ENCODE results near the gene SDC3. TPM values are rescaled to one million over a fixed set of nuclear protein-coding genes. Genes with fewer than 3 reads are reported as not detected.

Gene SDC3
- total RNA-seq, 1 donor from 2014 or later = 51.9 TPM

DNA sequence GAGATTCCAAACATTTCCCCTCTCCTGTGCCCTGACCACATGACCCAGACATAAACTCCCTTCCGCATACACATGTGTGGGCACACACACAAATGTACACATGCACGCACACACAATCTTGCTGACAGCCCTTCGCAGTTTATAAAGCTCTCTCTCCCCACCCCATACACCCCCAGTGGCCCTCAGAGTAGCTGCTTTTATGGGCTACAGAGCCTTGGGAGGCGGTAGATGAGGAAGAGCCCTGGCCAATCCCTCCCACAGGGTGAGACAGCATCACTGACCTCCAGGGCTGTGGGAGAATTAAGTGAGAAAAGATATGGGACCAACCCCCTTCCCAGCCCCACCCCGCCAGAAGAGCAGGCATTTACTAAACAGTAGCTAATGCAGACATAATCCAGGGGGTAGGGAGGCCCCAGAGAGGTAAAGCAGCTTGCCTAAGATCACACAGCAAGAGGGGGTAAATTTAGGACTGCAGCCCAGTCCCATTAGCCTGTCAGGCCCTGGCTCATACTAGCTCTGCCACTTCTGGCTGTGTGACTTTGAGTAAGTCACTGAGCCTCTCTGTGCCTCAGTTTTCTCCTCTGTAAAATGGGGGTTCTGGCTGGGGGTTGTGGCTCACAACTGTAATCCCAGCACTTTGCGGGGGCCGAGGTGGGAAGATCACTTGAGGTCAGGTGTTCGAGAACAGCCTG is 5.1 kb downstream of the SDC3 start:
- no peak for DNase-seq (ENCODE audit: low spot score in 2 of 2)
- peaks cover 17 to 34% of the 10 kb centered on the region in 2 donors for H3K4me1 ChIP-seq
- no peak overlapping the region for H3K4me3 ChIP-seq
- intact Hi-C loops (cut with DNase I) = no loop called here
- peak overlapping the region; percentile 87 to 93 for H3K27ac ChIP-seq
- no peaks in the 10 kb centered on the region for H3K9me3 ChIP-seq
- no peaks in the 10 kb centered on the region for H3K27me3 ChIP-seq
- H3K36me3 ChIP-seq = no peaks in the 10 kb centered on the region
- TF ChIP-seq CTCF (IDR thresholded peaks at IDR 0.05) = no peak

- Histone ChIP-seq H3K36me3 (no peaks in the 10 kb centered on the region), H3K4me1 (peaks cover 17 to 34% of the 10 kb centered on the region in 2 donors), H3K9me3 (no peaks in the 10 kb centered on the region), H3K27me3 (no peaks in the 10 kb centered on the region), H3K4me3 (peak overlapping the region in 1 of 2 donors; percentile 24), H3K27ac (peak overlapping the region; percentile 87 to 93)
- TF ChIP-seq CTCF (IDR thresholded peaks at IDR 0.05) = no peak
- intact Hi-C loops (cut with DNase I) = no loop called here
- no peak for DNase-seq (ENCODE audit: low spot score in 2 of 2)
Observed at GRCh38 chr1:30902593-30903290, 5.8 kb downstream of the SDC3 start.

- TF ChIP-seq CTCF (IDR thresholded peaks at IDR 0.05) = no peak
- H3K36me3 ChIP-seq = no peaks in the 10 kb centered on the region
- intact Hi-C loops (cut with DNase I) = no loop called here
- DNase-seq (ENCODE audit: low spot score in 2 of 2) = no peak
- peak overlapping the region in 1 of 2 donors; percentile 24 for H3K4me3 ChIP-seq
- H3K9me3 ChIP-seq = no peaks in the 10 kb centered on the region
- peak overlapping the region; percentile 87 to 93 for H3K27ac ChIP-seq
- peaks cover 16 to 29% of the 10 kb centered on the region in 2 donors for H3K4me1 ChIP-seq
- no peaks in the 10 kb centered on the region for H3K27me3 ChIP-seq
Observed at GRCh38 chr1:30901798-30902581, 6.6 kb downstream of the SDC3 start.

- no peak for TF ChIP-seq CTCF (IDR thresholded peaks at IDR 0.05)
- DNase-seq (ENCODE audit: low spot score in 2 of 2) = no peak
- Histone ChIP-seq H3K4me1 (peaks cover 14 to 30% of the 10 kb centered on the region in 2 donors), H3K9me3 (no peaks in the 10 kb centered on the region), H3K36me3 (no peaks in the 10 kb centered on the region), H3K27ac (peak overlapping the region; percentile 87 to 93), H3K27me3 (no peaks in the 10 kb centered on the region), H3K4me3 (no peak overlapping the region)
- intact Hi-C loops (cut with DNase I) = no loop called here
Observed at GRCh38 chr1:30900931-30901560, 7.5 kb downstream of the SDC3 start.

DNA sequence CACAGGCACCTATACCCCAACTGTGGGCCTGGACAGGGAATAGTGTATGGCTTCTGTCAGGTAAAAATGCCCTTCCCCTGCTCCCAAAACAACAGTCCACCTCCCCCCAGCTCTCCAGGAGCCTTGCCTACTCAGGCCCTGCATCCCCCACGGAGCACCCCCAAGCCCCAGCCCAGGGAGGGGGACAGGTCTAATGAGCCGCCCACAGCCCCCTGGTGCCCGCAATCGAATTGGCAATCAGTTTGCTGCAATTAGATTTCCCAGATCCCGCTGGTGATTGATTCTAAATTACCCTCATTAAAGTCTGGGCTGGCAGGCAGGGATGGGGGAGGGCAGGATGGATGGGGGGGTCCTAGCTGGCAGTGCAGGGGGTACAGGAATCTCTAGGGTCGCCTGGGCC is 8.1 kb downstream of the SDC3 start:
- intact Hi-C loops (cut with DNase I) = no loop called here
- Histone ChIP-seq H3K27me3 (no peaks in the 10 kb centered on the region), H3K36me3 (no peaks in the 10 kb centered on the region), H3K4me1 (peaks cover 17 to 36% of the 10 kb centered on the region in 2 donors), H3K4me3 (no peak overlapping the region), H3K9me3 (no peaks in the 10 kb centered on the region), H3K27ac (peak overlapping the region in 1 of 2 donors; percentile 87)
- no peak for DNase-seq (ENCODE audit: low spot score in 2 of 2)
- TF ChIP-seq CTCF (IDR thresholded peaks at IDR 0.05) = no peak

Measured in ascending aorta (tissue), 2 donors.